GM12878 (cell line): ENCODE data around the gene SCAMP4. TPM values are rescaled to one million over a fixed set of nuclear protein-coding genes. Genes with fewer than 3 reads are reported as not detected.

Source experiments
- ATAC-seq: fragments of 200-7000 bp; cut with Tn5 transposase; 3 replicates; pipeline ENCODE4 v1.9.1; 2020; ENCODE audit warnings: mild to moderate bottlenecking, moderate library complexity
- BruUV-seq: library from RNA; stranded (reverse); fragments of 400-500 nt; replicated peaks from 2 replicates; lab custom pipeline; 2021; lab: Mats Ljungman, UMichigan
- CTCF ChIA-PET: fragments of 300-600 bp; sonication (Branson Sonifier 250); formaldehyde crosslinking; extraction: SDS; loops from one replicate; lab custom pipeline; 2021; ENCODE audit warnings: inconsistent platforms; lab: Yijun Ruan, JAX
- POLR2A ChIA-PET: fragments of 350-600 bp; formaldehyde crosslinking; extraction: SDS; loops from one replicate; lab custom pipeline; 2021; ENCODE audit warnings: inconsistent platforms; lab: Charles Lee
- RAD21 ChIA-PET: fragments of 300-600 bp; sonication (Branson Sonifier 250); formaldehyde crosslinking; loops from one replicate; lab custom pipeline; 2023; ENCODE audit warnings: antibody characterized with exemption; ENCODE audit not compliant: unreplicated experiment; lab: Charles Lee
- SMC1A ChIA-PET: fragments of 300-600 bp; sonication (Branson Sonifier 250); formaldehyde crosslinking; loops from one replicate; lab custom pipeline; 2023; ENCODE audit not compliant: unreplicated experiment, uncharacterized antibody; lab: Charles Lee
- DNase-seq: peaks from one replicate; pipeline ENCODE4 v3.0.0-alpha.2; 2011; ENCODE audit warnings: low read depth, low spot score
- FAIRE-seq: peaks from 3 replicates; lab custom pipeline; 2011; peaks lifted over from hg19 to GRCh38; lab: Jason Lieb, UNC
- H2AFZ ChIP-seq: 2 replicates; pipeline ENCODE4 v1.6.0; 2011; ENCODE audit warnings: low read depth, low read length, control low read depth; ENCODE audit not compliant: control insufficient read depth
- H3K27ac ChIP-seq: 2 replicates; pipeline ENCODE4 v1.5.1; 2011; ENCODE audit warnings: control low read depth; ENCODE audit not compliant: control insufficient read depth, insufficient read depth
- H3K27me3 ChIP-seq, 2 experiments: replicated peaks in 1 of 2; 2 replicates each; pipeline versions ENCODE4 v1.6.0 to v1.6.1; 2011; ENCODE audit warnings: low read length in 1 of 2; ENCODE audit not compliant: control insufficient read depth in 2 of 2, insufficient read depth in 2 of 2
- H3K36me3 ChIP-seq, 2 experiments: 2 replicates each; pipeline ENCODE4 v1.5.1; 2011; ENCODE audit warnings: low read length in 1 of 2; ENCODE audit not compliant: control insufficient read depth in 2 of 2, insufficient read depth in 2 of 2
- H3K4me1 ChIP-seq: 2 replicates; pipeline ENCODE4 v1.6.1; 2011; ENCODE audit warnings: mild to moderate bottlenecking, low read length, moderate library complexity, mixed read lengths; ENCODE audit not compliant: control insufficient read depth, insufficient read depth
- H3K4me2 ChIP-seq: 2 replicates; pipeline ENCODE4 v1.6.0; 2011; ENCODE audit warnings: control low read depth; ENCODE audit not compliant: control insufficient read depth, insufficient read depth
- H3K4me3 ChIP-seq: fragments of 200-600 bp; sonication (generic); 2 replicates; pipeline ENCODE4 v1.5.1; 2016
- H3K79me2 ChIP-seq: 2 replicates; pipeline ENCODE4 v1.6.0; 2011; ENCODE audit warnings: low read length; ENCODE audit not compliant: control insufficient read depth, insufficient read depth
- H3K9ac ChIP-seq: 2 replicates; pipeline ENCODE4 v1.8.0; 2011; ENCODE audit warnings: low read length, control low read depth, mixed read lengths; ENCODE audit not compliant: control insufficient read depth, insufficient read depth
- H3K9me3 ChIP-seq: replicated peaks from 3 replicates; pipeline ENCODE4 v1.5.1; 2011; ENCODE audit warnings: mild to moderate bottlenecking, low read length; ENCODE audit not compliant: control insufficient read depth, insufficient read depth
- H4K20me1 ChIP-seq: 2 replicates; pipeline ENCODE4 v1.6.0; 2011; ENCODE audit not compliant: control insufficient read depth, insufficient read depth
- FOXK2 ChIP-seq: fragments of 450-650 bp; IDR thresholded peaks from 2 replicates; pipeline ENCODE4 v1.6.1; 2017; ENCODE audit warnings: mild to moderate bottlenecking, moderate library complexity
- GATAD2B ChIP-seq: fragments of 450-650 bp; conservative IDR thresholded peaks from 2 replicates; pipeline ENCODE4 v1.6.1; 2017; ENCODE audit warnings: low read depth, mild to moderate bottlenecking, moderate library complexity
- IRF5 ChIP-seq: fragments of 450-650 bp; IDR thresholded peaks from 2 replicates; pipeline ENCODE4 v1.6.1; 2017; ENCODE audit warnings: borderline replicate concordance
- JUNB ChIP-seq: IDR thresholded peaks from 2 replicates; pipeline ENCODE4 v1.6.1; 2016; ENCODE audit warnings: antibody characterized with exemption, mild to moderate bottlenecking
- KAT2A ChIP-seq: conservative IDR thresholded peaks from 2 replicates; pipeline ENCODE4 v1.6.1; 2011; ENCODE audit warnings: low read depth, low read length; ENCODE audit not compliant: control insufficient read depth
- MXI1 ChIP-seq: fragments of 150-350 bp; IDR thresholded peaks from 2 replicates; pipeline ENCODE4 v1.6.1; 2011; ENCODE audit warnings: low read depth, mild to moderate bottlenecking, inconsistent platforms, low read length, improper control_type of control experiment
- NR2F1 ChIP-seq: fragments of 450-650 bp; conservative IDR thresholded peaks from 2 replicates; pipeline ENCODE4 v1.6.1; 2017; ENCODE audit warnings: mild to moderate bottlenecking
- SMARCA5 ChIP-seq: fragments of 450-650 bp; IDR thresholded peaks from 2 replicates; pipeline ENCODE4 v1.6.1; 2017; ENCODE audit warnings: mild to moderate bottlenecking
- SMC3 ChIP-seq: IDR thresholded peaks from 2 replicates; pipeline ENCODE4 v1.6.1; 2011; ENCODE audit warnings: low read length, improper control_type of control experiment, borderline replicate concordance
- SP1 ChIP-seq: IDR thresholded peaks from one replicate; pipeline ENCODE4 v1.6.1; 2011; ENCODE audit warnings: low read depth, low read length
- WGBS: methylation state at CpG from one replicate; pipeline ENCODE4 v1.1.6; 2016; ENCODE audit warnings: low lambda C conversion rate; ENCODE audit not compliant: insufficient replicate concordance, insufficient coverage; ENCODE audit errors: missing lambda C conversion rate; 5-methylcytosine and 5-hydroxymethylcytosine counted together
- in situ Hi-C: fragments of 300-500 bp; cut with MboI; formaldehyde crosslinking; loops from 9 replicates; pipeline ENCODE4 v1.14.3; 2018; ENCODE audit warnings: mixed read lengths
- intact Hi-C: fragments of 100-400 bp; cut with micrococcal nuclease; formaldehyde crosslinking; loops from one replicate; pipeline ENCODE4 v1.14.2; 2022; ENCODE audit not compliant: unreplicated experiment
- polyA plus RNA-seq, 11 experiments: library from polyadenylated mRNA; depleted of rRNA in 4 of 11; unstranded in 6 of 11; stranded (reverse) in 5 of 11; fragments of >200 nt; fragmentation: Nextera tagmentation in 4 of 11; fragmentation: Illumina TruSeq in 1 of 11; extraction: Ambion mirVana in 4 of 11; extraction: Trizol in 1 of 11; gene quantifications; 1 replicate in 1 of 11; 2 replicates in 10 of 11; pipeline versions ENCODE4 v1.2.1 to v1.2.3, GENCODE V29; 2011 to 2016; ENCODE audit warnings: inconsistent platforms in 2 of 11, missing spikeins in 2 of 11, low read depth in 1 of 11
- total RNA-seq, 4 experiments: library from RNA; depleted of rRNA in 3 of 4; stranded (reverse); fragments of >200 nt in 3 of 4; fragmentation: Illumina TruSeq in 1 of 4; extraction: Trizol in 1 of 4; gene quantifications; 2 replicates each; pipeline versions ENCODE4 v1.2.1 to v1.2.3, GENCODE V29; 2013 to 2021

The SCAMP4 gene
- total and polyA plus RNA-seq, 10 of the 15 experiments (the other 5 are each of a cell fraction or from before 2014, with no cell fraction given) = 0.63 to 34.7 (median 12.8) TPM

- DNase-seq (no peak), ATAC-seq (no peak), FAIRE-seq (no peak)
- ChIA-PET POLR2A (no interaction called here), RAD21 (no interaction called here)
- Histone ChIP-seq H3K27ac (no peak overlapping the region), H3K4me1 (peaks cover 6% of the 10 kb centered on the region), H3K9me3 (no peaks in the 10 kb centered on the region)
- BruUV-seq = no TSS peak
- TF ChIP-seq SP1 = no peak
- no peak for TF ChIP-seq NR2F1
- TF ChIP-seq KAT2A = no peak
- TF ChIP-seq FOXK2 = no peak
- no peak for TF ChIP-seq SMARCA5
- no peak for TF ChIP-seq JUNB
- no peak for TF ChIP-seq MXI1
- TF ChIP-seq IRF5 = no peak
- TF ChIP-seq GATAD2B = no peak
- no peak for TF ChIP-seq SMC3
- TF ChIP-seq, all 136 proteins: peak for 0
- H2AFZ ChIP-seq = no peak overlapping the region
- H3K27me3 ChIP-seq = no peaks in the 10 kb centered on the region
- peaks cover 4% of the 10 kb centered on the region; the same call in 1 of the 2 replicates for H4K20me1 ChIP-seq
- peaks cover 18% of the 10 kb centered on the region for H3K79me2 ChIP-seq
- ChIA-PET SMC1A (no interaction called here), CTCF (interaction anchor here (0.9 to 1.6 kb wide), 2 partner anchors 9 to 55 kb away, joined by 3 to 5 read pairs; no protein-coding TSS in a partner anchor)
- no peak overlapping the region for H3K9ac ChIP-seq
- H3K4me3 ChIP-seq = no peak overlapping the region
- WGBS = 46% methylated on average over 5 of the region's 5 CpGs
- no peak overlapping the region for H3K4me2 ChIP-seq
- H3K36me3 ChIP-seq = no peaks in the 10 kb centered on the region
- intact Hi-C loops = no loop called here
- in situ Hi-C loops = no loop called here
Measured at GRCh38 chr19:1888385-1888784, 16.8 kb upstream of the SCAMP4 start.
